Measurements from ENCODE around the gene GATA6.

GATA6 gene

GRCh38 chr18:22165049-22165602 lies 4.3 kb upstream of the GATA6 start:
- POLR2A ChIA-PET: no interaction called here
- CTCF ChIA-PET: no interaction called here
- no peak for DNase-seq (ENCODE audit: low read depth, low spot score)
- TF ChIP-seq CTCF (IDR thresholded peaks at IDR 0.05; ENCODE audit: insufficient read depth, low read length, missing control alignments): no peak
- H3K4me3 ChIP-seq (ENCODE audit: low read depth, low read length): no peak overlapping the region

GRCh38 chr18:22165603-22166068 lies 3.8 kb upstream of the GATA6 start:
- ChIA-PET CTCF (no interaction called here), POLR2A (no interaction called here)
- DNase-seq (ENCODE audit: low read depth, low spot score): no peak
- H3K4me3 ChIP-seq (ENCODE audit: low read depth, low read length): no peak overlapping the region
- no peak for TF ChIP-seq CTCF (IDR thresholded peaks at IDR 0.05; ENCODE audit: insufficient read depth, low read length, missing control alignments)

- CTCF ChIA-PET: no interaction called here
Measured at GRCh38 chr18:22166069-22166950, 3.1 kb upstream of the GATA6 start.

GRCh38 chr18:22167091-22167470 lies 2.3 kb upstream of the GATA6 start:
- ChIA-PET POLR2A (no interaction called here), CTCF (no interaction called here)
- TF ChIP-seq CTCF (IDR thresholded peaks at IDR 0.05; ENCODE audit: insufficient read depth, low read length, missing control alignments): no peak
- no peak for DNase-seq (ENCODE audit: low read depth, low spot score)
- H3K4me3 ChIP-seq (ENCODE audit: low read depth, low read length): no peak overlapping the region

More at GRCh38 chr18:22166069-22166950, 3.1 kb upstream of the GATA6 start:
- POLR2A ChIA-PET: no interaction called here
- no peak overlapping the region for H3K4me3 ChIP-seq (ENCODE audit: low read depth, low read length)
- TF ChIP-seq CTCF (IDR thresholded peaks at IDR 0.05; ENCODE audit: insufficient read depth, low read length, missing control alignments): no peak
- no peak for DNase-seq (ENCODE audit: low read depth, low spot score)

GRCh38 chr18:22167471-22168241 lies 1.7 kb upstream of the GATA6 start:
- no peak overlapping the region for H3K4me3 ChIP-seq (ENCODE audit: low read depth, low read length)
- ChIA-PET CTCF (interaction anchor here (0.5 kb wide), 1 partner anchor 625 kb away, joined by 3 read pairs; no protein-coding TSS in a partner anchor), POLR2A (no interaction called here)
- TF ChIP-seq CTCF (IDR thresholded peaks at IDR 0.05; ENCODE audit: insufficient read depth, low read length, missing control alignments): no peak
- no peak for DNase-seq (ENCODE audit: low read depth, low spot score)

All from AG04449 (cell line).